ENCODE data around the gene AZIN2. TPM values are rescaled to one million over a fixed set of nuclear protein-coding genes. Genes with fewer than 3 reads are reported as not detected.
"Not testable (repeated sequence)": the region's sequence is repeated elsewhere in the genome, so short reads cannot be mapped to it uniquely, and the experiment has no call there.

AZIN2 gene
- total RNA-seq, 2 experiments from 2014 or later = 0.27 to 0.63 TPM

DNA sequence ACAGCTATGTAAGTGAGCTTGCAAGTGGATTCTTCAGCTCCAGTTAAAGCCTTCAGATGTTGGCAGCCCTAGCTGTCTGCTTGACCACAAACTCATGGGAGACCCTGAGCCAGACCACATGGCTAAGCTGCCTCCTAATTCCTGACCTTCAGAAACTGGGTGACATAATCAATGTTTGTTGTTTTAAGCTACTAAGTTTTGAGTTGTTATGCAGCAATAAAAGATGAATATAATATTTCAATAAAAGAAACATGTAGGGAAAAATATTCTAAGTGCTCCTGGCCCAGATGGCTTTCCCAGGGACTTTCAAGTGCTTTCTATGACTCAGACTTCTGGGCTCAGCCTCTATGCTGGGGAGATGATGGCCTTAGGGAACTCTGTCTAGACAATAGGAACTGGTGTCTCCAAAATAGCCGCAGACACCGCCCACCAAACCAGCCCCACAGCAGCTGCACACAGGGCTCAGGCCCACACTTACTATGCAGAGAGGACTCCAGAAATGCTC is 20.3 kb upstream of the AZIN2 start:
- ChIA-PET POLR2A (no interaction called here), CTCF (ENCODE audit: unreplicated experiment) (no interaction called here)
- DNase-seq (ENCODE audit: low spot score) = no peak
- Histone ChIP-seq H3K9me2 (ENCODE audit: insufficient read depth, low read length) (no peaks in the 10 kb centered on the region), H3K4me1 (ENCODE audit: insufficient read depth, low read length, poor library complexity, severe bottlenecking) (no peaks in the 10 kb centered on the region), H3K4me2 (ENCODE audit: low read length) (no peak overlapping the region), H3K9me3 (ENCODE audit: low read length) (peaks cover 13% of the 10 kb centered on the region; the same call in 1 of the 2 replicates), H3K79me2 (ENCODE audit: insufficient read depth, low read depth, low read length) (no peaks in the 10 kb centered on the region), H3K4me3 (ENCODE audit: low read depth, low read length, poor library complexity, severe bottlenecking) (no peak overlapping the region), H2AFZ (ENCODE audit: low read length) (no peak overlapping the region), H3K27ac (ENCODE audit: low read depth, low read length, poor library complexity, severe bottlenecking) (no peak overlapping the region), H4K20me1 (ENCODE audit: insufficient read depth, low read length) (no peaks in the 10 kb centered on the region), H3K36me3 (ENCODE audit: insufficient read depth, low read length) (no peaks in the 10 kb centered on the region)
- TF ChIP-seq CTCF (conservative IDR thresholded peaks at IDR 0.05; ENCODE audit: low read length) (no peak), EZH2phosphoT487 (IDR thresholded peaks at IDR 0.05; ENCODE audit: borderline replicate concordance, low read depth, low read length) (no peak)
- intact Hi-C loops (cut with micrococcal nuclease; ENCODE audit: unreplicated experiment) = no loop called here
- BruUV-seq (replicated peaks) = no TSS peak

- intact Hi-C loops (cut with micrococcal nuclease; ENCODE audit: unreplicated experiment) = no loop called here
- H3K9me3 ChIP-seq (ENCODE audit: low read length) = peaks cover 13% of the 10 kb centered on the region; the same call in 1 of the 2 replicates
Measured at GRCh38 chr1:33061834-33062233, 19.1 kb upstream of the AZIN2 start.

GRCh38 chr1:33064284-33064683 is 16.7 kb upstream of the AZIN2 start:
- CTCF ChIA-PET (ENCODE audit: unreplicated experiment); H3K4me1 ChIP-seq (ENCODE audit: insufficient read depth, low read length, poor library complexity, severe bottlenecking); H3K79me2 ChIP-seq (ENCODE audit: insufficient read depth, low read depth, low read length); intact Hi-C loops (cut with micrococcal nuclease; ENCODE audit: unreplicated experiment); H3K27ac ChIP-seq (ENCODE audit: low read depth, low read length, poor library complexity, severe bottlenecking); BruUV-seq (replicated peaks); H3K36me3 ChIP-seq (ENCODE audit: insufficient read depth, low read length); H4K20me1 ChIP-seq (ENCODE audit: insufficient read depth, low read length); H2AFZ ChIP-seq (ENCODE audit: low read length); H3K9me2 ChIP-seq (ENCODE audit: insufficient read depth, low read length); POLR2A ChIA-PET; H3K4me2 ChIP-seq (ENCODE audit: low read length); H3K4me3 ChIP-seq (ENCODE audit: low read depth, low read length, poor library complexity, severe bottlenecking): not testable (repeated sequence)
- peaks cover 13% of the 10 kb centered on the region; the same call in 1 of the 2 replicates for H3K9me3 ChIP-seq (ENCODE audit: low read length)
- peak; percentile 25 for DNase-seq (ENCODE audit: low spot score)

More at GRCh38 chr1:33061834-33062233, 19.1 kb upstream of the AZIN2 start:
- POLR2A ChIA-PET = no interaction called here
- BruUV-seq (replicated peaks) = no TSS peak
- H3K4me2 ChIP-seq (ENCODE audit: low read length) = no peak overlapping the region
- no peaks in the 10 kb centered on the region for H3K36me3 ChIP-seq (ENCODE audit: insufficient read depth, low read length)
- H4K20me1 ChIP-seq (ENCODE audit: insufficient read depth, low read length) = no peaks in the 10 kb centered on the region
- H3K79me2 ChIP-seq (ENCODE audit: insufficient read depth, low read depth, low read length) = no peaks in the 10 kb centered on the region
- CTCF ChIA-PET (ENCODE audit: unreplicated experiment) = no interaction called here
- H3K4me3 ChIP-seq (ENCODE audit: low read depth, low read length, poor library complexity, severe bottlenecking) = no peak overlapping the region
- no peaks in the 10 kb centered on the region for H3K4me1 ChIP-seq (ENCODE audit: insufficient read depth, low read length, poor library complexity, severe bottlenecking)
- TF ChIP-seq CTCF (conservative IDR thresholded peaks at IDR 0.05; ENCODE audit: low read length) (no peak), EZH2phosphoT487 (IDR thresholded peaks at IDR 0.05; ENCODE audit: borderline replicate concordance, low read depth, low read length) (no peak)
- no peak overlapping the region for H2AFZ ChIP-seq (ENCODE audit: low read length)
- H3K27ac ChIP-seq (ENCODE audit: low read depth, low read length, poor library complexity, severe bottlenecking) = no peak overlapping the region
- no peak for DNase-seq (ENCODE audit: low spot score)
- no peaks in the 10 kb centered on the region for H3K9me2 ChIP-seq (ENCODE audit: insufficient read depth, low read length)
